Measurements from ENCODE around the gene ERP44.

Gene ERP44

GRCh38 chr9:99954819-99955218 is 144.0 kb downstream of the ERP44 start:
- TF ChIP-seq POLR2A (IDR thresholded peaks at IDR 0.05; ENCODE audit: low read depth, low read length) (no peak), TAF1 (IDR thresholded peaks at IDR 0.05; ENCODE audit: borderline replicate concordance, low read depth, low read length) (no peak), POLR2AphosphoS5 (IDR thresholded peaks at IDR 0.05; ENCODE audit: low read depth, low read length) (no peak)
- DNase-seq (ENCODE audit: insufficient read length) (no peak), FAIRE-seq (peak; percentile 72)

DNA sequence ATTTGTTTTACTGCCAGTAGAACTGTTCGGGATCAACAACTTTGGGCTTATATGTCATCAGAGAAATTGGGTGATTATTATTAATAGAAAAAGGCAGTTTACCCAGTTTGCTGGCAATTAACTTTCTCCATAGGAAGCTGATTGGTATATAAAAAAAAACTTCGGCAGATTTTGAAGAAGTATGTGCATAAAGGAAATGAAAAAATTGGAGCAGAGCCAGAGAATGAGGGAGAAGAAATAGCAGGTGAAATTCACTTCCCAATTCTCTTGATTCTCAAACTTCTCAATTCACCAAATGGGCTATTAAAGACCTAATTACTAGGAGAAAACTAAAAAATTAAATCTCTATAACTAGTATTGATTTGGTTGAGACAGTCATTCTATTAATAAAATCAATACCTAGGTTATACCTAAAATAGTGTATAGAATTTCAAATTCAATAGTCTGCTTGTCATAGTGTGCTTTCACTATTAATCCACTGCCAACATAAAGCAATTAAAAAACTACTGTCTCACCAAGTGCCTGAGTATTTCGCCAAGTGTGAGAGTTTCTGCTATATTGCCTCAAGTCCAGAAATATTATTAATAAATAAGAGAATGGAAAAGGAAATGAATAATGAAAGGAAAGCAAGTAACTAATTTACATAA is 144.8 kb downstream of the ERP44 start:
- DNase-seq (ENCODE audit: insufficient read length) (no peak), FAIRE-seq (no peak)
- TF ChIP-seq TAF1 (IDR thresholded peaks at IDR 0.05; ENCODE audit: borderline replicate concordance, low read depth, low read length) (no peak), POLR2AphosphoS5 (IDR thresholded peaks at IDR 0.05; ENCODE audit: low read depth, low read length) (no peak), POLR2A (IDR thresholded peaks at IDR 0.05; ENCODE audit: low read depth, low read length) (no peak)

- no peak for TF ChIP-seq TAF1 (IDR thresholded peaks at IDR 0.05; ENCODE audit: borderline replicate concordance, low read depth, low read length)
- no peak for TF ChIP-seq POLR2AphosphoS5 (IDR thresholded peaks at IDR 0.05; ENCODE audit: low read depth, low read length)
- TF ChIP-seq POLR2A (IDR thresholded peaks at IDR 0.05; ENCODE audit: low read depth, low read length), result no peak
- DNase-seq (ENCODE audit: insufficient read length), result no peak
- FAIRE-seq, result no peak
Observed at GRCh38 chr9:99948896-99949295, 149.9 kb downstream of the ERP44 start.

DNA sequence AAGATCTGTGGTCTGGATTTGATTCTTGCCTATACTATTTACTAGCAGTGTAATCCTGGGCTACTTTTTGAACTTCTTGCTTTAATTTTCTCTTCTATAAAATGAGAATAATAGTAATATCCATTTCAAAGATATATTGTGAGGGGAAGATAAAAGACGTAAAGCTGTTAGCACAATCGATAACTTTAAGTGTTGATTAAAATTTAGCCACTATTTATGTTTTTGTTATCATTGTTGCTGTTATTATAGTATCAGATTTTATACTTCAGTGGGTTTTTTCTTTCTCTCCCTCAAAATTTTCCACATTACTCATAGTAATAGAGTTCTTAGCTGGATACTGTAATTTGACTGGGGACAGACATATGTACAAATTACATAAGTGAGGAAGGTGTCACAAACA is 150.3 kb downstream of the ERP44 start:
- FAIRE-seq, result peak; percentile 74
- no peak for DNase-seq (ENCODE audit: insufficient read length)
- no peak for TF ChIP-seq TAF1 (IDR thresholded peaks at IDR 0.05; ENCODE audit: borderline replicate concordance, low read depth, low read length)
- no peak for TF ChIP-seq POLR2A (IDR thresholded peaks at IDR 0.05; ENCODE audit: low read depth, low read length)
- no peak for TF ChIP-seq POLR2AphosphoS5 (IDR thresholded peaks at IDR 0.05; ENCODE audit: low read depth, low read length)

DNA sequence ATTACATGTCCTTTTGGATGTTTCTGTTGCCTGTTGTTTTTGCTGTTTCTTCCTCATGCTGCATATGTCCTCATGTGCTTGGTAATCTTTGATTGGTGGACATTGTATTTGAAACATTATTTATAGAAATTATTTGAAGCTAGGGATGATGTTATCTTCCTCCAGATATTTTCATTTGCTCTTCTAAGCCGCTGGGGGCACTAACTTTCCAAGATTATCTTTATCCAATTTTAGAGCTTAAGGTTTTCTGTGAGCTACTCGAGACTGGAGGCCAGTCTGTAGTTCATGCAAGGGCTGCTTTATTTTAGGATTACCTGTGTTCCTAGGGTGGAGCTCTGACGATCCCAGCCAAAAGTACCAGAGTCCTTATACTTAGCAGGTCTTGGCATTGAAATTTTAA is 151.4 kb downstream of the ERP44 start:
- DNase-seq (ENCODE audit: insufficient read length) (no peak), FAIRE-seq (peak; percentile 5)
- TF ChIP-seq POLR2AphosphoS5 (IDR thresholded peaks at IDR 0.05; ENCODE audit: low read depth, low read length) (no peak), POLR2A (IDR thresholded peaks at IDR 0.05; ENCODE audit: low read depth, low read length) (no peak), TAF1 (IDR thresholded peaks at IDR 0.05; ENCODE audit: borderline replicate concordance, low read depth, low read length) (no peak)

DNA sequence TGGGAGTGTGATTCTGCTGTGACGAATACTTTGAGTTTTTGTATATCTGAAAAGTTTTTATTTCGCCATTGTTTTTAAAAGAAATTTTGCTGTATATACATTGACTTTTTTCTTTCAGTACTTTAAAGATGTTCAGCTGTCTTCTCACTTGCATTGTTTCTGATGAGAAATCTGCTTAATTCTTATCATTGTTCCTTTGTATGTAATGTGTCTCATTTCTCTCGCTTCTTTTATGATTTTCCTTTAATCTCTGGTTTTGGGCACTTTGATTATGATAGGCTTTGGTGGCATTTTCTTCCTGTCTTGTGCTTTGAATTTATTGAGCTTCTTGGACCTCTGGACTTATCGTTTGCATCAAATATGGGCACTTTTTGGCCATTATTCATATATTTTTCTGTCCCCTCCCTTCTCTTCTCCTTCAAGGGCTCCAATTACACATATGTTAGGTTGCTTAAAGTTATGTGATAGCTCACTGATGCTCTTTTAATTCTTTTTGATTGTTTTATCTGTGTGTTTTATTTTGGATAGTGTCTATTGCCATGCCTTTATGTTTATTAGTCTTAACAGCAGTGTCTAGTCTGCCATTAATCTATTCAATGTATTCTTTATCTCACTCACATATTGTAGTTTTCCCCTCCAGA is 161.7 kb downstream of the ERP44 start:
- TF ChIP-seq POLR2AphosphoS5 (IDR thresholded peaks at IDR 0.05; ENCODE audit: low read depth, low read length) (no peak), POLR2A (IDR thresholded peaks at IDR 0.05; ENCODE audit: low read depth, low read length) (no peak), TAF1 (IDR thresholded peaks at IDR 0.05; ENCODE audit: borderline replicate concordance, low read depth, low read length) (no peak)
- FAIRE-seq (no peak), DNase-seq (ENCODE audit: insufficient read length) (no peak)

- DNase-seq (ENCODE audit: insufficient read length) (no peak), FAIRE-seq (no peak)
- TF ChIP-seq POLR2A (IDR thresholded peaks at IDR 0.05; ENCODE audit: low read depth, low read length) (no peak), TAF1 (IDR thresholded peaks at IDR 0.05; ENCODE audit: borderline replicate concordance, low read depth, low read length) (no peak), POLR2AphosphoS5 (IDR thresholded peaks at IDR 0.05; ENCODE audit: low read depth, low read length) (no peak)
Observed at GRCh38 chr9:99931155-99931840, 167.5 kb downstream of the ERP44 start.

GRCh38 chr9:99929652-99930051 is 169.1 kb downstream of the ERP44 start:
- TF ChIP-seq TAF1 (IDR thresholded peaks at IDR 0.05; ENCODE audit: borderline replicate concordance, low read depth, low read length) (no peak), POLR2AphosphoS5 (IDR thresholded peaks at IDR 0.05; ENCODE audit: low read depth, low read length) (no peak), POLR2A (IDR thresholded peaks at IDR 0.05; ENCODE audit: low read depth, low read length) (no peak)
- DNase-seq (ENCODE audit: insufficient read length) (no peak), FAIRE-seq (no peak)
